Effector CD4-positive, alpha-beta T cell (primary cell): ENCODE results near the gene FOXD4.
"Not testable (repeated sequence)": the region's sequence is repeated elsewhere in the genome, so short reads cannot be mapped to it uniquely, and the experiment has no call there.

ENCODE experiments used
- DNase-seq: peaks from one replicate; pipeline ENCODE4 v3.0.0-alpha.2; 2020

FOXD4 gene

GRCh38 chr9:90851-91250 lies 27.4 kb downstream of the FOXD4 start:
- DNase-seq, result not testable (repeated sequence)

- not testable (repeated sequence) for DNase-seq
Observed at GRCh38 chr9:88396-89037, 29.7 kb downstream of the FOXD4 start.

- DNase-seq, result not testable (repeated sequence)
Observed at GRCh38 chr9:87860-88259, 30.4 kb downstream of the FOXD4 start.

GRCh38 chr9:87105-87504 lies 31.1 kb downstream of the FOXD4 start:
- not testable (repeated sequence) for DNase-seq

DNA sequence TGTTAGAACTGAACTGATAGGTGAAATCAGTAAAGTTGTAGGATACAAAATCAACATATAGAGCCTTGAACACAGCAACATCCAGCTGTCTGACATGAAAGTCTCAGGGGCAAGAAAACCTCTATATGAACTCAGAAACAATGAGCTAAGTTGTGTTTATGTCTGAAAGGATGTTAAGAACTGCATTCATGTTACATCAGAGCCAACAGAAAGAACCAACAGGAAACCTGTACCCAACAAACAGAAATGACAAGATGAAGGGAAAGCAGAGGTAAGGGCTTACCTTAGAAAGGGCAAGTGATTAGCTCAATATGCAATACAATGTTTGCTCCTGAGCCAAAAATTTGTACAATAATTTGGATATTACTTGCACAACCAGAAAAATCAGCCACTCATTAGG lies 31.5 kb downstream of the FOXD4 start:
- DNase-seq, result not testable (repeated sequence)

DNA sequence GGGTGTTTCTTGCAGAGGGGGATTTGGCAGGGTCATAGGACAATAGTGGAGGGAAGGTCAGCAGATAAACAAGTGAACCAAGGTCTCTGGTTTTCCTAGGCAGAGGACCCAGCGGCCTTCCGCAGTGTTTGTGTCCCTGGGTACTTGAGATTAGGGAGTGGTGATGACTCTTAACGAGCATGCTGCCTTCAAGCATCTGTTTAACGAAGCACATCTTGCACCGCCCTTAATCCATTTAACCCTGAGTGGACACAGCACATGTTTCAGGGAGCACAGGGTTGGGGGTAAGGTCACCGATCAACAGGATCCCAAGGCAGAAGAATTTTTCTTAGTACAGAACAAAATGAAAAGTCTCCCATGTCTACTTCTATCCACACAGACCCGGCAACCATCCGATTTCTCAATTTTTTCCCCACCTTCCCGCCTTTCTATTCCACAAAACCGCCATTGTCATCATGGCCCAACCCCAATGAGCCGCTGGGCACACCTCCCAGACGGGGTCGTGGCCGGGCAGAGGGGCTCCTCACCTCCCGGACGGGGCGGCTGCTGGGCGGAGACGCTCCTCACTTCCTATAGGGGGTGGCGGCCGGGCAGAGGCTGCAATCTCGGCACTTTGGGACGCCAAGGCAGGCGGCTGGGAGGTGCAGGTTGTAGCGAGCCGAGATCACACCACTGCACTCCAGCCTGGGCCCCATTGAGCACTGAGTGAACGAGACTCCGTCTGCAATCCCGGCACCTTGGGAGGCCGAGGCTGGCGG lies 35.1 kb downstream of the FOXD4 start:
- not testable (repeated sequence) for DNase-seq

DNA sequence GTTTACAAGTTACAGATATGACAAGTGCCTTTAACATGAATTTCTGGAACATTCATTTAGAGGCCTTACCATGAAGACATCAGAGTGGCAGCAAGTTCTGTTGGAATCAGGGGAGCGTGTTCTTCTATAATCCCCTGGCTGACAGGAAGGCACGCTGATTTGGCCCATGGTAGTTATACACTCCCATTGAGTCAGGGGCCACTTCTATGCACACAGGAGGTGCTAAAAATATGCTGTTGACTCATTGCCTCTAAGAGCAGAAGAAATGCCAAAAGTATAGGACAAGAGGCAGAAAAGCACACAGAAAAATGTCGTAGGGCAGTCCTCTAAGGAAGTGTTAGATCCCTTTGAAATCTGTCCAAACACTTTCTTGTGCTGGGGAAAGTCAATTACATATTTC lies 39.9 kb downstream of the FOXD4 start:
- not testable (repeated sequence) for DNase-seq

GRCh38 chr9:76389-76788 lies 41.8 kb downstream of the FOXD4 start:
- not testable (repeated sequence) for DNase-seq

DNA sequence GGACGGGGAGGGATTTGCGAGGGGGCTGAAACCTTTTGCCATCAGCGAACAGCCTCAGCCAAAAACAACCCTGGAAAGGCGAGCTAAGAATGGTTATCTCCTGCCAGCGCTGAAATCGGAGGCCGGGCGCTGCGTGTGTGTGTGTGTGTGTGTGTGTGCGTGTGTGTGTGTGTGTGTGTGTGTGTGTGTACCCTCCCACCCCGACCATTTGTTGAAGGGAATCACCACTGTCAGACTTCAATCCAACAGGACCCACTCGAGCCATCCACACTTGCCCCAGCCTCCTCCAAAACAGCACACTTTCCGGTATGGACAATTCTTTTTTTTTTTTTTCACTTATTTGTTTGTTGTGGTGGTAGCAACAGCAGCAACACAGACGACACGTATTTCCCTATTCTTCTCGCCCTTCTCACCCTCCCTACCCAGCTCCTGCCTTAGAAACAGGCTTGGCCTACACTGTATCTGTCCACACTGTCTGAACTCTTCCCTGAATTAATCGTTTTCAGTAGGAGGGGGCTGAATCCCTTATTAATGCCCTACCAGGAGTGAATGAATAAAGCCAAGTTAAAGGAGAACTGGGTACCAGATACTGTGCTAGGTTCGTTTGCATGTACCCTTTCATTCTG lies 44.2 kb downstream of the FOXD4 start:
- not testable (repeated sequence) for DNase-seq

DNA sequence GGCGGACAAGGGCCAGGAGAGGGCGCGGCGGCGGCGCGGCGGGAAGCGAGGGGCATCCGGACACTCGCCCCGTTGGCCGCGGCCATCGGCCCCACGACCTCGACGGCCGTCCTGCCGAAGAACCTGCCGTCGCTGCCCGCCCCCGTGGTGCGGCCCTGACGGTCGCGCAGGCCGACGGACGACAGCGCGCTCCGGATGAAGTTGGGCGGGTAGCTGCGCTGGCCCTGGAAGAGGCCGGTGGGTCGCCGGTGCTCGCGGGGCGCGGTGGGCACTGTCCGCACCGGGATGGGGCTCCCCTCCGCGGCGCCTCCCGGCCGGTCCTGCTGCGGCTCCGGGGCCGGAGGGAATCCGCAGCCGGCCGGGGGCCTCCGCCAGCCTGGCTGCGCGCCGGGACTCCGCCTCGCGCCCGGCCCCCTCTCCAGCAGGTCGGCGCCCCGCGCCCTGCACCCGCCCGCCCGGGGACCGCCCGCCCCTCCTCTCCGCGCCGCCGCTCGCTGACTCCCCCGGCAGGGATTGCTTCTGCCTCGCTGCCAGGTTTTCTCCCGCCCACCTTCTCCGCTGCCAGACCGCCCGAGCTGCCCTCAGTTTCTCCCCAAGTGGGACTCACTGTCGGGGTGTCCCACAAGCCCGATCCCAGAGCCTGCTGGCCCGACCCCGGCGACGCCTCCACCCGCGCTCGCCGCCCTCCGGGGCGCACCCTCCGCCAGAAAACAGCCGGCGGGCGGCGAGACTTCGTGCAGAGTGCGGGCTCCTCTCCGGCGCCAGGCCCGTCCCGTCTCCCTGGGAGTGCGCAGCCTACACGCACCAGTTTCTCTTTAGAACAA lies 44.9 kb downstream of the FOXD4 start:
- DNase-seq, result not testable (repeated sequence)
